T-helper 2 cell treated with Interferon-gamma antibody and Interleukin-4, amounts not matched to agents 5 μg/mL and 100 μg/mL, for 36 hours (primary cell): ENCODE measurements around the gene USP38.
"Not testable (repeated sequence)": the region's sequence is repeated elsewhere in the genome, so short reads cannot be mapped to it uniquely, and the experiment has no call there.

Source experiments
- DNase-seq: peaks from one replicate; pipeline ENCODE4 v3.0.0; 2021; ENCODE audit warnings: low spot score
- H3K27ac Mint-ChIP-seq: one replicate; pipeline ENCODE4 v1.8.0; 2021; ENCODE audit warnings: mild to moderate bottlenecking, mixed read lengths
- H3K27me3 Mint-ChIP-seq: one replicate; pipeline ENCODE4 v1.8.0; 2021; ENCODE audit warnings: low read depth, mixed read lengths
- H3K36me3 Mint-ChIP-seq: one replicate; pipeline ENCODE4 v1.8.0; 2021; ENCODE audit warnings: low read depth, mixed read lengths
- H3K4me1 Mint-ChIP-seq: one replicate; pipeline ENCODE4 v1.8.0; 2021; ENCODE audit warnings: low read depth, mixed read lengths
- H3K4me3 Mint-ChIP-seq: one replicate; pipeline ENCODE4 v1.8.0; 2022; ENCODE audit warnings: mild to moderate bottlenecking, moderate library complexity, mixed read lengths
- H3K9me3 Mint-ChIP-seq: one replicate; pipeline ENCODE4 v1.8.0; 2021; ENCODE audit warnings: mixed read lengths

Gene USP38

GRCh38 chr4:143234153-143234552, 49.4 kb downstream of the USP38 start:
- no peak for DNase-seq
- H3K4me3 Mint-ChIP-seq: no peak overlapping the region
- H3K36me3 Mint-ChIP-seq: no peaks in the 10 kb centered on the region
- no peak overlapping the region for H3K27ac Mint-ChIP-seq
- H3K9me3 Mint-ChIP-seq: no peaks in the 10 kb centered on the region
- H3K4me1 Mint-ChIP-seq: no peaks in the 10 kb centered on the region
- no peaks in the 10 kb centered on the region for H3K27me3 Mint-ChIP-seq

- H3K4me3 Mint-ChIP-seq, H3K27me3 Mint-ChIP-seq, H3K36me3 Mint-ChIP-seq, DNase-seq, H3K4me1 Mint-ChIP-seq, H3K27ac Mint-ChIP-seq: not testable (repeated sequence)
- peaks cover 12% of the 10 kb centered on the region for H3K9me3 Mint-ChIP-seq
Measured at GRCh38 chr4:143237195-143237594, 52.5 kb downstream of the USP38 start.

DNA sequence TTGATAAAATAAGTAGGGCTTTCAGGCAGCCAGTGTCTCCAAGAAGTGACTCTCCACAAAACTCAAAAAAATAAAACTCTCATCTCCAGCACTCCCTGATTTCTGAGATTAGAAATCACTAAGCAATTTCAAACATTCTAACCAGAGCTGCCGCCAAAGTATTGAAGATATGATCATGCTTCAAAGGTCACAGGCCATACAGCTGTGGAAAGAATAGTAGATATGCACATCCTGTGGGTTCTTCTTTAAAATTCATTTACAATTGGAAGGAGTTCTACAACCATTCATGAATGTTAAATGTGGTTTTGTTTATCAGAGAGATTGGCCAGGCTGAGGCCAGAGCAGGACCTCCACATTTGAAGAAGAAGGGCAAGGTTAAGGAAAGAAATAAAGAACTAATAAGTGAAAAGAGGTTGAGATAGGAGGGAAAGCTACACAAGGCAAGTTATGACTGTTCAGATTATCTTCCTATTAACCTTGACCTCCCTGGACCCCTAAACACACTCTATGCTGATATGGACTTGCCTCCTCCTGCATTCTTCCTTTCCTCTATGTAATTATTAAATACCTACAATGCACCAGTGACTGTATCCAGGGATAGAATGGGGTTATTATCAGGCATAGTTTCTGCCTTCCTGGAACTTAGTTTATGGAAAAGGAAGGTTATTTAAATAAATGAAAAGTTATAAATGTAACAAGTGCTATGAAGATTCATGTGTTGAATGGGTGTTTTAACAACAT, 56.4 kb downstream of the USP38 start:
- no peaks in the 10 kb centered on the region for H3K27me3 Mint-ChIP-seq

DNA sequence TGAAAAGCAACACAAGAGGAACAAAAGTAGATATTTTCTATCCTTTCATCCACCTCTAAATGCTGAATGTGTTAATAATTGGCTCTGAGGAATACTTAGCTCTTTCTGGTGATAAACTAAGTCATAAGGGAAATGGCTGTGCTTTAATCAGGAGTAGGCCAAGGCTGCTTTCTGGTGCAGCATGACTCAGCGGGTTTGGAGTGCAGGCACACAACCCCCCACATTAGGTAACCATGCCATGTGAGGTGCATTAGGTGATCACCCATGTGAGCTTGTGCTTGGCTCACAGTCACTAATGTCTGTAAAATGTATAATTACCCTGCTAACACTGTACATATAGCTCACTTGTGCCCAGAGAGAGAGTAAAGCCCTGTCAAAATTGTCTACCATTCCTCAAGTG, 57.2 kb downstream of the USP38 start:
- Mint-ChIP-seq H3K9me3 (peaks cover 17% of the 10 kb centered on the region), H3K4me1 (peaks cover 6% of the 10 kb centered on the region), H3K36me3 (no peaks in the 10 kb centered on the region), H3K27me3 (no peaks in the 10 kb centered on the region), H3K27ac (no peak overlapping the region), H3K4me3 (no peak overlapping the region)
- DNase-seq: no peak

More for the DNA sequence above, 56.4 kb downstream of the USP38 start:
- Mint-ChIP-seq H3K27ac (no peak overlapping the region), H3K9me3 (peaks cover 17% of the 10 kb centered on the region), H3K36me3 (no peaks in the 10 kb centered on the region), H3K4me1 (peaks cover 6% of the 10 kb centered on the region), H3K4me3 (no peak overlapping the region)
- no peak for DNase-seq

- Mint-ChIP-seq H3K36me3 (no peaks in the 10 kb centered on the region), H3K4me1 (peaks cover 6% of the 10 kb centered on the region), H3K27ac (no peak overlapping the region), H3K27me3 (no peaks in the 10 kb centered on the region), H3K4me3 (no peak overlapping the region), H3K9me3 (peaks cover 17% of the 10 kb centered on the region)
- DNase-seq: no peak
Measured at GRCh38 chr4:143243041-143243440, 58.3 kb downstream of the USP38 start.

- no peaks in the 10 kb centered on the region for H3K27me3 Mint-ChIP-seq
- H3K9me3 Mint-ChIP-seq: peaks cover 7% of the 10 kb centered on the region
- no peak overlapping the region for H3K4me3 Mint-ChIP-seq
- DNase-seq: no peak
- H3K4me1 Mint-ChIP-seq: no peaks in the 10 kb centered on the region
- H3K36me3 Mint-ChIP-seq: no peaks in the 10 kb centered on the region
- no peak overlapping the region for H3K27ac Mint-ChIP-seq
Measured at GRCh38 chr4:143246977-143247376, 62.3 kb downstream of the USP38 start.

- H3K27me3 Mint-ChIP-seq: no peaks in the 10 kb centered on the region
- no peak for DNase-seq
- H3K27ac Mint-ChIP-seq: no peak overlapping the region
- no peaks in the 10 kb centered on the region for H3K36me3 Mint-ChIP-seq
- H3K4me1 Mint-ChIP-seq: no peaks in the 10 kb centered on the region
- H3K4me3 Mint-ChIP-seq: no peak overlapping the region
- peaks cover 5% of the 10 kb centered on the region for H3K9me3 Mint-ChIP-seq
Measured at GRCh38 chr4:143247866-143248265, 63.1 kb downstream of the USP38 start.

GRCh38 chr4:143248827-143249226, 64.1 kb downstream of the USP38 start:
- no peaks in the 10 kb centered on the region for H3K4me1 Mint-ChIP-seq

GRCh38 chr4:143250617-143251016, 65.9 kb downstream of the USP38 start:
- H3K9me3 Mint-ChIP-seq: no peaks in the 10 kb centered on the region
- no peak for DNase-seq
- no peak overlapping the region for H3K27ac Mint-ChIP-seq
- no peak overlapping the region for H3K4me3 Mint-ChIP-seq
- H3K27me3 Mint-ChIP-seq: no peaks in the 10 kb centered on the region
- H3K36me3 Mint-ChIP-seq: no peaks in the 10 kb centered on the region
- no peaks in the 10 kb centered on the region for H3K4me1 Mint-ChIP-seq

More at GRCh38 chr4:143248827-143249226, 64.1 kb downstream of the USP38 start:
- Mint-ChIP-seq H3K9me3 (no peaks in the 10 kb centered on the region), H3K27ac (no peak overlapping the region), H3K36me3 (no peaks in the 10 kb centered on the region), H3K27me3 (no peaks in the 10 kb centered on the region), H3K4me3 (no peak overlapping the region)
- no peak for DNase-seq

- Mint-ChIP-seq H3K36me3 (no peaks in the 10 kb centered on the region), H3K27me3 (no peaks in the 10 kb centered on the region), H3K4me1 (no peaks in the 10 kb centered on the region), H3K9me3 (no peaks in the 10 kb centered on the region), H3K4me3 (no peak overlapping the region), H3K27ac (no peak overlapping the region)
- DNase-seq: no peak
Measured at GRCh38 chr4:143251348-143251747, 66.6 kb downstream of the USP38 start.

- no peaks in the 10 kb centered on the region for H3K36me3 Mint-ChIP-seq
- H3K27me3 Mint-ChIP-seq: no peaks in the 10 kb centered on the region
- H3K4me1 Mint-ChIP-seq: no peaks in the 10 kb centered on the region
- no peak for DNase-seq
- H3K27ac Mint-ChIP-seq: no peak overlapping the region
- H3K4me3 Mint-ChIP-seq: no peak overlapping the region
- no peaks in the 10 kb centered on the region for H3K9me3 Mint-ChIP-seq
Measured at GRCh38 chr4:143251779-143252178, 67.1 kb downstream of the USP38 start.

GRCh38 chr4:143252478-143252877, 67.8 kb downstream of the USP38 start:
- Mint-ChIP-seq H3K27me3 (peaks cover 2% of the 10 kb centered on the region), H3K27ac (no peak overlapping the region), H3K9me3 (no peaks in the 10 kb centered on the region), H3K4me1 (no peaks in the 10 kb centered on the region), H3K36me3 (no peaks in the 10 kb centered on the region), H3K4me3 (no peak overlapping the region)
- DNase-seq: no peak

DNA sequence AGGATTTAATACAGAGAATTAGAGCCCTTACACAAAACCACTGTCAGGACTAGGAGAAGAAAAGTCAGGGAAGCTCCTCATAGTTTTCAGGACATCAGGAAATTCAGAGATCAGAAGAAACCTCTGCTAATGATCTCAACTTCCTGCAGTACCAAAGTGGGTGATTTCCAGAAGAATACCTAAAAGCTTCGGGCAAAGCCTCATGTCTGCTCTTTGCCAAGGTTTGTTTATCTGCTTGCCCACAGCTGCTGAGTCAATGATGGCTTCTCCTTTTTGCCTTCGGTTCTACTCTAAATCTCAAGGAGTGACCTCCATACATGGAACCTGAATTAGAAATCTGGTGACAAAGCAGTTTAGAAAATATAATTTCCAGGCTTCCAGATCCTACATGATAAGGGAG, 68.4 kb downstream of the USP38 start:
- no peak for DNase-seq
- H3K4me3 Mint-ChIP-seq: no peak overlapping the region
- H3K9me3 Mint-ChIP-seq: no peaks in the 10 kb centered on the region
- H3K27me3 Mint-ChIP-seq: peaks cover 3% of the 10 kb centered on the region
- no peaks in the 10 kb centered on the region for H3K4me1 Mint-ChIP-seq
- no peak overlapping the region for H3K27ac Mint-ChIP-seq
- no peaks in the 10 kb centered on the region for H3K36me3 Mint-ChIP-seq

DNA sequence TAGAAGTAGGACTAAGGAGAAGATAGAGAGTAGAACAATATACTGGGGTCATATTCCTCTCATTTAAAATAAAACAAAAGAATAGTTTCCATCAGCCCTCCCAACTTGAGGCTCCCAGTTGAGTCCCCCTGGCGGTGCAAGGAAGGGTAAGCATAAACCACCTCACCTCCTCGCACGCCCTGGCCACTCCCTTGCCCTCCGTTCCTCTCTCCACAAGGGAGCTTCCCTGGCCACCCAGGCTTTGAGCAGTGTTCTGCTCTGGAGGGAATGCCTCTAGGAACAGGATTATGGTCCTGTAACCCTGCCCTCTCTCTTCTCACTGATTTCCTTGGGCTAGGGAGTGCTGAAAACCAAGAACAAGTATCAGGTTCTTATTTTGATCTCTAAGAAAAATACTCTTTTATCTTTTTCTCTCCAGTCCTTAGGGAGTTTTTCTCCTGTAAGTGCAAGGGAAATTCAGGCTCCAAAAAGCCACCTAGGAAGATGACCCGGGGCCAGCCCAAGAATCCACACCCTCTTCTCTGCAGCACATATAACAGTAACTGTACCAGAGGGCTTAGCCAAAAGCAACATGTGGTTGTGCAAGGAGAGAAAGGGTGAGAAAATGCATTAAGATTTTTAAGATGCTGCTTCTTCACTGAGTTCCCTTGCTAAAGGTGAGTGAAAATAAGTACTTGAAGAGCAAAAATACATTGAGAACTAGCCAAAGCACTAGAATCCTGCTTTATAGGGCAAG, 69.9 kb downstream of the USP38 start:
- DNase-seq: no peak

More for the DNA sequence above, 69.9 kb downstream of the USP38 start:
- Mint-ChIP-seq H3K27me3 (peaks cover 3% of the 10 kb centered on the region), H3K4me3 (no peak overlapping the region), H3K36me3 (no peaks in the 10 kb centered on the region), H3K27ac (no peak overlapping the region), H3K9me3 (no peaks in the 10 kb centered on the region), H3K4me1 (no peaks in the 10 kb centered on the region)
